ENCODE data around the gene USP48.

Gene USP48

GRCh38 chr1:21823980-21824702 lies 41.2 kb upstream of the USP48 start:
- no peak overlapping the region for H2AFZ ChIP-seq (ENCODE audit: low read length)
- no peaks in the 10 kb centered on the region for H4K20me1 ChIP-seq (ENCODE audit: insufficient read depth, low read length, poor library complexity, severe bottlenecking)
- TF ChIP-seq, protein P1, sequence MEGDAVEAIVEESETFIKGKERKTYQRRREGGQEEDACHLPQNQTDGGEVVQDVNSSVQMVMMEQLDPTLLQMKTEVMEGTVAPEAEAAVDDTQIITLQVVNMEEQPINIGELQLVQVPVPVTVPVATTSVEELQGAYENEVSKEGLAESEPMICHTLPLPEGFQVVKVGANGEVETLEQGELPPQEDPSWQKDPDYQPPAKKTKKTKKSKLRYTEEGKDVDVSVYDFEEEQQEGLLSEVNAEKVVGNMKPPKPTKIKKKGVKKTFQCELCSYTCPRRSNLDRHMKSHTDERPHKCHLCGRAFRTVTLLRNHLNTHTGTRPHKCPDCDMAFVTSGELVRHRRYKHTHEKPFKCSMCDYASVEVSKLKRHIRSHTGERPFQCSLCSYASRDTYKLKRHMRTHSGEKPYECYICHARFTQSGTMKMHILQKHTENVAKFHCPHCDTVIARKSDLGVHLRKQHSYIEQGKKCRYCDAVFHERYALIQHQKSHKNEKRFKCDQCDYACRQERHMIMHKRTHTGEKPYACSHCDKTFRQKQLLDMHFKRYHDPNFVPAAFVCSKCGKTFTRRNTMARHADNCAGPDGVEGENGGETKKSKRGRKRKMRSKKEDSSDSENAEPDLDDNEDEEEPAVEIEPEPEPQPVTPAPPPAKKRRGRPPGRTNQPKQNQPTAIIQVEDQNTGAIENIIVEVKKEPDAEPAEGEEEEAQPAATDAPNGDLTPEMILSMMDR (conservative IDR thresholded peaks at IDR 0.05; ENCODE audit: low read length), result no peak
- no peak for TF ChIP-seq EZH2phosphoT487 (IDR thresholded peaks at IDR 0.05; ENCODE audit: borderline replicate concordance)
- no peak overlapping the region for H3K4me2 ChIP-seq (ENCODE audit: low read depth, low read length, poor library complexity, severe bottlenecking)
- H3K79me2 ChIP-seq (ENCODE audit: insufficient read depth, low read length), result no peaks in the 10 kb centered on the region
- no peaks in the 10 kb centered on the region for H3K9me3 ChIP-seq (ENCODE audit: insufficient read depth, low read depth, low read length)
- H3K4me3 ChIP-seq (ENCODE audit: low read length, poor library complexity, severe bottlenecking), result no peak overlapping the region
- no peak overlapping the region for H3K9ac ChIP-seq (ENCODE audit: low read depth, low read length, poor library complexity, severe bottlenecking)
- no peaks in the 10 kb centered on the region for H3F3A ChIP-seq (ENCODE audit: low read depth)
- no peaks in the 10 kb centered on the region for H3K27me3 ChIP-seq (ENCODE audit: insufficient read depth, low read length, poor library complexity, severe bottlenecking)
- H3K9me2 ChIP-seq (replicated peaks; ENCODE audit: low read depth, low read length), result no peaks in the 10 kb centered on the region
- H3K4me1 ChIP-seq (ENCODE audit: insufficient read depth, low read length, poor library complexity, severe bottlenecking), result no peaks in the 10 kb centered on the region
- no peaks in the 10 kb centered on the region for H3K36me3 ChIP-seq (ENCODE audit: insufficient read depth, low read length)

GRCh38 chr1:21823206-21823979 lies 40.4 kb upstream of the USP48 start:
- Histone ChIP-seq H3K9me3 (ENCODE audit: insufficient read depth, low read depth, low read length) (no peaks in the 10 kb centered on the region), H3K4me2 (ENCODE audit: low read depth, low read length, poor library complexity, severe bottlenecking) (no peak overlapping the region), H2AFZ (ENCODE audit: low read length) (no peak overlapping the region), H3K9me2 (replicated peaks; ENCODE audit: low read depth, low read length) (no peaks in the 10 kb centered on the region), H4K20me1 (ENCODE audit: insufficient read depth, low read length, poor library complexity, severe bottlenecking) (no peaks in the 10 kb centered on the region), H3K4me3 (ENCODE audit: low read length, poor library complexity, severe bottlenecking) (no peak overlapping the region), H3K79me2 (ENCODE audit: insufficient read depth, low read length) (no peaks in the 10 kb centered on the region), H3F3A (ENCODE audit: low read depth) (no peaks in the 10 kb centered on the region), H3K4me1 (ENCODE audit: insufficient read depth, low read length, poor library complexity, severe bottlenecking) (no peaks in the 10 kb centered on the region), H3K9ac (ENCODE audit: low read depth, low read length, poor library complexity, severe bottlenecking) (no peak overlapping the region), H3K27me3 (ENCODE audit: insufficient read depth, low read length, poor library complexity, severe bottlenecking) (no peaks in the 10 kb centered on the region), H3K36me3 (ENCODE audit: insufficient read depth, low read length) (no peaks in the 10 kb centered on the region)
- TF ChIP-seq, protein P1 (conservative IDR thresholded peaks at IDR 0.05; ENCODE audit: low read length), result no peak
- no peak for TF ChIP-seq EZH2phosphoT487 (IDR thresholded peaks at IDR 0.05; ENCODE audit: borderline replicate concordance)

- Histone ChIP-seq H2AFZ (ENCODE audit: low read length) (no peak overlapping the region), H3K9me2 (replicated peaks; ENCODE audit: low read depth, low read length) (no peaks in the 10 kb centered on the region), H3K79me2 (ENCODE audit: insufficient read depth, low read length) (no peaks in the 10 kb centered on the region), H3K36me3 (ENCODE audit: insufficient read depth, low read length) (no peaks in the 10 kb centered on the region), H3K4me2 (ENCODE audit: low read depth, low read length, poor library complexity, severe bottlenecking) (no peak overlapping the region), H3K9ac (ENCODE audit: low read depth, low read length, poor library complexity, severe bottlenecking) (no peak overlapping the region), H3K9me3 (ENCODE audit: insufficient read depth, low read depth, low read length) (no peaks in the 10 kb centered on the region), H3F3A (ENCODE audit: low read depth) (no peaks in the 10 kb centered on the region), H4K20me1 (ENCODE audit: insufficient read depth, low read length, poor library complexity, severe bottlenecking) (no peaks in the 10 kb centered on the region), H3K4me1 (ENCODE audit: insufficient read depth, low read length, poor library complexity, severe bottlenecking) (no peaks in the 10 kb centered on the region), H3K4me3 (ENCODE audit: low read length, poor library complexity, severe bottlenecking) (no peak overlapping the region), H3K27me3 (ENCODE audit: insufficient read depth, low read length, poor library complexity, severe bottlenecking) (no peaks in the 10 kb centered on the region)
- no peak for TF ChIP-seq EZH2phosphoT487 (IDR thresholded peaks at IDR 0.05; ENCODE audit: borderline replicate concordance)
- TF ChIP-seq, protein P1 (conservative IDR thresholded peaks at IDR 0.05; ENCODE audit: low read length), result no peak
Observed at GRCh38 chr1:21822349-21822748, 39.4 kb upstream of the USP48 start.
